ENCODE data around the gene WWC2.

Gene WWC2

DNA sequence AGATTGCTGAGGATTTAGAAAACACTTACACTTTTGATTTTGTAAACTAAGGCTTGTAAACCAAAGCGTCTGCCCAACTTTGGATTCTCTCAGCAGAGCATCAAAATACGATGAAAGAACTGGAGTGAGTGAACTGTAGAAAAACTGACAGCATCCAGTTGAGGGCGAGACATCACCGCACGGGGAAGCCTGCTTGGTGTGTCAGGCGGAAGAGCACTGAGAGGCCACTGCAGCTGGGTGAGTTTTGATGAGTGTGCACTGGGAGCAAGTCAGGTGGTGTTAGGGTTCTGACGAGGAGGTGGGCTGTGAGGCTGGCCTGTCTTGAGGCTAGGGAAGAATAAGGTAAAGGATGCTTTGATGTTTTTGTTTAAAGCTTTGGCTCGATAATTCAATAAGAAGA is 270.0 kb downstream of the WWC2 start:
- Histone ChIP-seq H3K4me1 (no peaks in the 10 kb centered on the region), H3K27me3 (no peaks in the 10 kb centered on the region), H3K4me3 (no peak overlapping the region), H3K27ac (no peak overlapping the region), H3K36me3 (no peaks in the 10 kb centered on the region), H3K9me3 (no peaks in the 10 kb centered on the region)
- peak in 1 of 2 donors; percentile 38 for DNase-seq
- TF ChIP-seq, protein P1, sequence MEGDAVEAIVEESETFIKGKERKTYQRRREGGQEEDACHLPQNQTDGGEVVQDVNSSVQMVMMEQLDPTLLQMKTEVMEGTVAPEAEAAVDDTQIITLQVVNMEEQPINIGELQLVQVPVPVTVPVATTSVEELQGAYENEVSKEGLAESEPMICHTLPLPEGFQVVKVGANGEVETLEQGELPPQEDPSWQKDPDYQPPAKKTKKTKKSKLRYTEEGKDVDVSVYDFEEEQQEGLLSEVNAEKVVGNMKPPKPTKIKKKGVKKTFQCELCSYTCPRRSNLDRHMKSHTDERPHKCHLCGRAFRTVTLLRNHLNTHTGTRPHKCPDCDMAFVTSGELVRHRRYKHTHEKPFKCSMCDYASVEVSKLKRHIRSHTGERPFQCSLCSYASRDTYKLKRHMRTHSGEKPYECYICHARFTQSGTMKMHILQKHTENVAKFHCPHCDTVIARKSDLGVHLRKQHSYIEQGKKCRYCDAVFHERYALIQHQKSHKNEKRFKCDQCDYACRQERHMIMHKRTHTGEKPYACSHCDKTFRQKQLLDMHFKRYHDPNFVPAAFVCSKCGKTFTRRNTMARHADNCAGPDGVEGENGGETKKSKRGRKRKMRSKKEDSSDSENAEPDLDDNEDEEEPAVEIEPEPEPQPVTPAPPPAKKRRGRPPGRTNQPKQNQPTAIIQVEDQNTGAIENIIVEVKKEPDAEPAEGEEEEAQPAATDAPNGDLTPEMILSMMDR (IDR thresholded peaks at IDR 0.05): no peak
- intact Hi-C loops (cut with DNase I; ENCODE audit: low total_unique reads): no loop called here
